ENCODE measurements around the gene GNG7. TPM values are rescaled to one million over a fixed set of nuclear protein-coding genes. Genes with fewer than 3 reads are reported as not detected.

The GNG7 gene
- total and polyA plus RNA-seq, 10 of the 15 experiments (the other 5 are each of a cell fraction or from before 2014, with no cell fraction given), result 1.9 to 13.6 (median 6.5) TPM

DNA sequence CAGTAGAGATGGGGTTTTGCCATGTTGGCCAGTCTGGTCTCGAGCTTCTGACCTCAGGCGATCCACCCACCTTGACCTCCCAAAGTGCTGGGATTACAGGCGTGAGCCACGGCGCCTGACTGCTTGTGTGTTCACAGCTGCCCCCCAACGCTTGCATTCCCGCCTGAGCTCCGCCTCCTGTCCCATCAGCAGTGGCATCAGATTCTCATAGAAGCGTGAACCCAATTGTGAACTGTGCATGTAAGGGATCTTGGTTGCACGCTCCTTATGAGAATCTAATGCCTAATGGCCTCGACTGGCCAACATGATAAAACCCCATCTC is 150.7 kb downstream of the GNG7 start (continued):
- TF ChIP-seq, protein P1, sequence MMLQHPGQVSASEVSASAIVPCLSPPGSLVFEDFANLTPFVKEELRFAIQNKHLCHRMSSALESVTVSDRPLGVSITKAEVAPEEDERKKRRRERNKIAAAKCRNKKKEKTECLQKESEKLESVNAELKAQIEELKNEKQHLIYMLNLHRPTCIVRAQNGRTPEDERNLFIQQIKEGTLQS (IDR thresholded peaks at IDR 0.05; ENCODE audit: borderline replicate concordance, extremely low read depth, low read depth, low read length), result no peak
- TF ChIP-seq MEF2B (IDR thresholded peaks at IDR 0.05; ENCODE audit: partially characterized antibody, poor library complexity, severe bottlenecking), result no peak
- no peak for TF ChIP-seq JUND (IDR thresholded peaks at IDR 0.05; ENCODE audit: low read depth, low read length)

DNA sequence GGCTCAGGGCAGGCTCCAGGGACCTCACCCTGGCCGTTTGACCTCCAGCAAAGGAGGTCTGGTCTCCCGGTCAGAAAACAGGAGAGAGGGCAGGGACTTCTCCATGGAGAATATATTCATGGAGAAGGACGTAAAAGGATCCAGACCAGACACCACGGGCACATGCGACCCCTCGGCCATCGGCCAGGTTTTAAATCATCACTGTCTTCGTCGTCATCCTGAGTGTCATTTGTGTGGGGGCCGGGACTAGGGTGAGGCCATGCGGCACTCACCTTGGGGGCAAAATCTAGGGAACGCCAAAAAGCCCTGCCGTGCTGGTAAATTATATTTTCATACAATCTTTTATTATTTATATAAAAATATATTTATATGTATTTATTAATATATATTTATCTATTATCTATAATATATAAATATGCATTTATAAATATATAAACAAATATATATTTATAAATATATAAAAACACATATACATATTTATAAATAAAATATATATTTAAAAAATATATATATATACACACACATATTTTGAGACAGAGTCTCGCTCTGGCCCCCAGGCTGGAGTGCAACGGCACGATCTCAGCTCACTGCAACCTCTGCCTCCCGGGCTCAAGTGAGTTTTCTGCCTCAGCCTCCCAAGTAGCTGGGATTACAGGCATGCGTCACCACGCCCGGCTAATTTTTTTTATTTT is 151.2 kb downstream of the GNG7 start:
- ChIA-PET CTCF (interaction anchor here (1.1 to 2.1 kb wide), 3 partner anchors 8 to 59 kb away, joined by 3 to 9 read pairs (median 4); no protein-coding TSS in a partner anchor), POLR2A (interaction anchor here (0.6 to 2.2 kb wide), 3 partner anchors 10 to 75 kb away, joined by 4 to 16 read pairs (median 7); partner anchors contain the start of gene GADD45B), RAD21 (ENCODE audit: unreplicated experiment) (interaction anchor here (2.1 kb wide), 1 partner anchor 11 kb away, joined by 22 read pairs; no protein-coding TSS in a partner anchor), SMC1A (ENCODE audit: uncharacterized antibody, unreplicated experiment) (interaction anchor here (1.7 to 3.8 kb wide), 4 partner anchors 8 to 74 kb away, joined by 17 to 29 read pairs (median 18); partner anchors contain the start of gene GADD45B)
- no TSS peak for BruUV-seq (replicated peaks)
- WGBS (ENCODE audit: insufficient coverage, insufficient replicate concordance, low lambda C conversion rate, missing lambda C conversion rate), result 96% methylated on average over 20 of the region's 20 CpGs
- no peaks in the 10 kb centered on the region for H3K79me2 ChIP-seq (ENCODE audit: control insufficient read depth, insufficient read depth, low read length)
- intact Hi-C loops (cut with micrococcal nuclease; ENCODE audit: unreplicated experiment), result no loop called here
- H3K36me3 ChIP-seq (ENCODE audit: control insufficient read depth in 2 of 2, insufficient read depth in 2 of 2, low read length in 1 of 2), result no peaks in the 10 kb centered on the region
- no peaks in the 10 kb centered on the region for H4K20me1 ChIP-seq (ENCODE audit: control insufficient read depth, insufficient read depth)
- H3K4me2 ChIP-seq (ENCODE audit: control insufficient read depth, insufficient read depth), result no peak overlapping the region
- no peaks in the 10 kb centered on the region for H3K27me3 ChIP-seq (replicated peaks in 1 of 2; ENCODE audit: control insufficient read depth in 2 of 2, insufficient read depth in 2 of 2, low read length in 1 of 2)
- ATAC-seq (no peak), FAIRE-seq (no peak), DNase-seq (ENCODE audit: low read depth, low spot score) (no peak)
- H3K4me3 ChIP-seq, result no peak overlapping the region
- no peak overlapping the region for H3K27ac ChIP-seq (ENCODE audit: control insufficient read depth, insufficient read depth)
- in situ Hi-C loops (cut with MboI), result no loop called here
- H3K9ac ChIP-seq (ENCODE audit: control insufficient read depth, insufficient read depth, low read length), result no peak overlapping the region
- H3K9me3 ChIP-seq (replicated peaks; ENCODE audit: control insufficient read depth, insufficient read depth, low read length), result no peaks in the 10 kb centered on the region; the same call in 2 of the 3 replicates
- H2AFZ ChIP-seq (ENCODE audit: control insufficient read depth, low read depth, low read length), result no peak overlapping the region
- H3K4me1 ChIP-seq (ENCODE audit: control insufficient read depth, insufficient read depth, low read length), result peaks cover 5% of the 10 kb centered on the region; the same call in 1 of the 2 replicates
- TF ChIP-seq SUPT20H (IDR thresholded peaks at IDR 0.05; ENCODE audit: borderline replicate concordance, control insufficient read depth, low read depth, low read length), result no peak
- TF ChIP-seq JUND (IDR thresholded peaks at IDR 0.05; ENCODE audit: low read depth, low read length), result no peak
- no peak for TF ChIP-seq BCL11A (IDR thresholded peaks at IDR 0.05; ENCODE audit: low read depth, low read length)

Measured in GM12878 (cell line).